Left colon (tissue), 2 donors: ENCODE results near the gene ILKAP. TPM values are rescaled to one million over a fixed set of nuclear protein-coding genes. Genes with fewer than 3 reads are reported as not detected.

ENCODE experiments used
- ATAC-seq: fragments of 200-7000 bp; cut with Tn5 transposase; one replicate; pipeline ENCODE4 v1.9.1; 2020; ENCODE audit warnings: mild to moderate bottlenecking, moderate library complexity
- DNase-seq, 2 donors: peaks; one replicate each; pipeline ENCODE4 v3.0.0-alpha.2; 2020
- intact Hi-C, 2 donors: fragments of 100-400 bp; cut with DNase I in 1 of 2; cut with micrococcal nuclease in 1 of 2; formaldehyde crosslinking; loops; one replicate each; pipeline versions ENCODE4 v1.11.2 to v1.14.0; 2022; cut with DNase I, micrococcal nuclease
- total RNA-seq, 2 donors: library from RNA; stranded (reverse); fragmentation: NEBNext Ultra II Directional; extraction: Animal tissue kit (Norgen Biotek cat#: 25700); gene quantifications; one replicate each; pipeline ENCODE4 v1.2.1, GENCODE V29; 2021
- donor health status: DM: no; HTN: no; CAD: no.
- donor health status: DM: yes; HTN: yes; CAD: no.

The ILKAP gene
- total RNA-seq, 2 donors from 2014 or later: 32.7 to 38.6 TPM

GRCh38 chr2:238131761-238132462, 71.6 kb downstream of the ILKAP start:
- intact Hi-C loops: no loop called here
- ATAC-seq (no peak), DNase-seq (no peak)

DNA sequence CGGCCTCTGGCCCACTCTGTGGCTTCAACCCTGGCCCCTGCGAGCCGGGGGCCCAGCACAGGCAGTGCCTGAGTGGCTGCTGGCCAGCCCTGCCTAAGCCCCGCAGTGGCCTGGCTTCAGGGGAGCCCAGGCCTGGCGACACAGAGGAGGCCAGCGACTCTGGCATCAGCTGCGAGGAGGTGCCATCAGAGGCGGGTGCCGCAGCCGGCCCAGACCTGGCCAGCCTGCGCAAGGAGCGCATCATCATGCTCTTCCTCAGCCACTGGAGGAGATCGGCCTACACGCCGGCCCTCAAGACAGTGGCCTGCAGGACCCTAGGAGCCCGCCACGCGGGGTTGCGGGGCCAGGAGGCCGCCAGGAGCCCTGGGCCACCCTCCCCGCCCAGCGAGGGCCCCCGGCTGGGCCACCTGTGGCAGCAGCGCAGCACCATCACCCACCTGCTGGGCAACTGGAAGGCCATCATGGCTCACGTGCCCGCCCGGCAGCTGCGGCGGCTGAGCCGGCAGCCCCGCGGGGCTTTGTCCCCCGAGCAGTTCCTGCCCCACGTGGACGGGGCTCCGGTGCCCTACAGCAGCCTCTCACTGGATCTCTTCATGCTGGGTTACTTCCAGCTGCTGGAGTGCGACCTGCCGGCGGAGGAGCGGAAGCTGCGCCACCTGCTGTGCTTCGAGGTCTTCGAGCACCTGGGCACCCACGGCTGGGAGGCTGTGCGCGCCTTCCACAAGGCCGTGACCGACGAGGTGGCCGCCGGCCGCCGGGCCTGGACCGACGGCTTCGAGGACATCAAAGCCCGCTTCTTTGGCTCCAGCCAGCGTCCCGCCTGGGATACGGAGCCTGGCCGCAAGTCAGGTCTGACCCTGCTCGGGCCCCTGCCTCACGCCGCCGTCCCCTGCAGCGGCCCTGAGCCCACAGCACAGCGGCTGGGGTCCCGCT, 72.5 kb downstream of the ILKAP start:
- no peak for DNase-seq
- no peak for ATAC-seq
- intact Hi-C loops: no loop called here

DNA sequence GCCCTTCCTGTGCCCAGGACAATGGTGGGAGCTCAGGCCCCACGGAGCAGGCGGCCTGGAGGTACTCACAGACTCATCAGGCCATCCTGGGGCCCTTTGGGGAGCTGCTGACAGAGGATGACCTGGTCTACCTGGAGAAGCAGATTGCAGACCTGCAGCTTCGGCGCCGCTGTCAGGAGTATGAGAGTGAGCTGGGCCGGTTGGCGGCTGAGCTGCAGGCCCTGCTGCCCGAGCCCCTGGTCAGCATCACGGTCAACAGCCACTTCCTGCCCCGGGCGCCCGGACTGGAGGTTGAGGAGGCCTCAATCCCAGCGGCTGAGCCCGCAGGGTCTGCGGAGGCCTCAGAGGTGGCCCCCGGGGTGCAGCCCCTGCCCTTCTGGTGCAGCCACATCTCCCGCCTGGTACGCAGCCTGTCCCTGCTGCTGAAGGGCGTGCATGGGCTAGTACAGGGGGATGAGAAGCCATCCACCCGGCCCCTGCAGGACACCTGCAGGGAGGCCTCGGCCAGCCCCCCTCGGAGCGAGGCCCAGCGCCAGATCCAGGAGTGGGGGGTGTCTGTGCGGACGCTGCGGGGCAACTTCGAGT, 73.3 kb downstream of the ILKAP start:
- ATAC-seq: no peak
- DNase-seq: no peak
- intact Hi-C loops: no loop called here

DNA sequence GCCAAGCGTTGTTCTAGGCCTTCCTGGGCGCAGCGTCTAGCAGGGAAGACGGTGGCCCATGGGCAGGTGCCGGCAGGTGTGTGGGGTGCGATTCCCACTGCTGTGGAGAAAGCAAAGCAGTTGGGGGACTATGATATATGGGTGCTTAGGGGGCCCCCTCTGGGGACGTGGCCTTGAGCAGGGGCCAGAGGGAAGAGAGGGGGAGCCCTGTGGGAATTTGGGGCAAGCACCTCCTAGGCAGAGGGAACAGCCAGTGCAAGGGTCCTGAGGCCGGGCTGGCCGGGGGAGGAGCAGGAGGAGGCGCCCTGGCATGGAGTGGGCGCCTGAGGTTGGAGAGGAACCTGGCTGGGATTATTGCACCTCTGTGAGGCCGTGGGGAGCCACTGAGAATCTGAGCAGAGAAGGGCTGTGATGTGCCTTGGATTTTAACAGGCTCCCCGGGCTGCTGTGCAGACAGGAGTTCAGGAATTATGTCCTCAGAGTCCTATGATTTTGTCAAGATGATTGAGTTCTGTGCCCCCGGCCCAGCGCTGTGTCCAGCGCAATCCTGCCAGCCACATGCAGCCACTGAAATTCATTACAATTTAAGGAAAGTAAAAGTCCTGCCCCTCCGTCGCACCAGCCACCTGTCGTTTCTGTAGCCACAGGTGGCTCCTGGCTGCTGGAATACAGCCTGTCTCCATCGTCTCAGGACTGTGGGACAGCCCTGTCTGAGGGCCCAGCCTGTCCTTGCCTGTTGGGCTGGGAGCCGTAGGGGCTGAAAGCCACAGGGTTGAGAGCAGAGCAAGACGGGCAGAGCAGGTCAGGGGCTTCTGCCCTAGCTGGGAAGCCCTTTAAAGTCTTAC, 74.1 kb downstream of the ILKAP start:
- ATAC-seq (no peak), DNase-seq (no peak)
- intact Hi-C loops: no loop called here

DNA sequence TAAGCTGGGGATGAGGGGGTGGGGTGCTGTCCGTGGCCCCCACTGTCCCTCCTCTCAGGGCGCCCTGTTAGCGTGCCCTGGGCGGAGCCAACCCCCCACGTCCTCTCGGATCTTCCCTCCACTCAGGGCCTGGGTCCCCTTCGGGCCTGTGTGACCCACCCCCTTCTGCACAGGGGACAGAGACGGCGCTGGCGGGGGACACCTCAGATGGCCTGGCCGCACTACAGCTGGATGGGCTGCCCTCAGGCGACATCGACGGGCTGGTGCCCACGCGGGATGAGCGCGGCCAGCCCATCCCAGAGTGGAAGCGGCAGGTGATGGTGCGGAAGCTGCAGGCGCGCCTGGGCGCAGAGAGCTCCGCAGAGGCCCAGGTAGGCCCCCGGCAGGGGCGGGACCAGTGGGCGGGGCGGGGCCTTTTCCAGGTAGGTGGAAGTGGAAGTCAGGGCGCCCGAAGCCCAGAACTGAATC, 74.9 kb downstream of the ILKAP start:
- intact Hi-C loops: no loop called here
- DNase-seq: no peak

GRCh38 chr2:238128061-238128440, 75.4 kb downstream of the ILKAP start:
- ATAC-seq (no peak), DNase-seq (no peak)
- intact Hi-C loops: no loop called here

More for the DNA sequence above, 74.9 kb downstream of the ILKAP start:
- ATAC-seq: no peak

- ATAC-seq: peak; percentile 38
- intact Hi-C loops: no loop called here
- no peak for DNase-seq
Observed at GRCh38 chr2:238127165-238128060, 76.1 kb downstream of the ILKAP start.

DNA sequence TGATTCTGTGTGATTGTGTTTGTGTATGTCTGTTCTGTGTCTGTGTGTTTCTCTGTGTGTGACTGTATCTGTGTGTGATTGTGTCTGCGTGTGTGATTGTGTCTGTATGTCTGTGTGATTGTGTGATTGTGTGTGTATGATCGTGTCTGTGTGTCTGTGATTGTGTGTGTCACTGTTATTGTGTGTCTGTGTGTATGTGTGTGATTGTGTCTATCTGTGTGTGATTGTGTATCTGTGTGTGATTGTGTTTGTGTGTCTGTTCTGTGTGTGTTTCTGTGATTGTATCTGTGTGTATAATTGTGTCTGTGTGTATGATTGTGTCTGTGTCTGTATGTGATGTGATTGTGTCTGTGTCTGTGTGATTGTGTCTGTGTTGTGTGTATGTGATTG, 76.7 kb downstream of the ILKAP start:
- DNase-seq (no peak), ATAC-seq (no peak)
- intact Hi-C loops: no loop called here

DNA sequence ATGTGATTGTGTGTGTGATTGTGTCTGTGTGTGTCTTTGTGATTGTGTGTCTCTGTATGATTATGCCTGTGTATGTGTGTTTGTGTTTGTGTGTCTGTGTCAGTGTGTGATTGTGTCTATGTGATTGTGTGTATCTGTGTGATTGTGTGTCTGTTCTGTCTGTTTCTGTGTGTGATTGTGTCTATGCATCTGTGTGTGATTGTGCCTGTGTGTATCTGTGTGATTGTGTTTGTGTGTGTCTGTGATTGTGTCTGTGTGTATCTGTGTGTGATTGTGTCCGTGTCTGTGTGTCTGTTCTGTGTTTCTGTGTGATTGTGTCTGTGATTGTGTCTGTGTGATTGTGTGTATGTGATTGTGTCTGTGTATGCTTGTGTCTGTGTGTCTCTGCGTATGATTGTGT, 77.2 kb downstream of the ILKAP start:
- intact Hi-C loops: no loop called here
- ATAC-seq (no peak), DNase-seq (no peak)

- intact Hi-C loops: no loop called here
Observed at GRCh38 chr2:238125127-238125885, 78.2 kb downstream of the ILKAP start.

DNA sequence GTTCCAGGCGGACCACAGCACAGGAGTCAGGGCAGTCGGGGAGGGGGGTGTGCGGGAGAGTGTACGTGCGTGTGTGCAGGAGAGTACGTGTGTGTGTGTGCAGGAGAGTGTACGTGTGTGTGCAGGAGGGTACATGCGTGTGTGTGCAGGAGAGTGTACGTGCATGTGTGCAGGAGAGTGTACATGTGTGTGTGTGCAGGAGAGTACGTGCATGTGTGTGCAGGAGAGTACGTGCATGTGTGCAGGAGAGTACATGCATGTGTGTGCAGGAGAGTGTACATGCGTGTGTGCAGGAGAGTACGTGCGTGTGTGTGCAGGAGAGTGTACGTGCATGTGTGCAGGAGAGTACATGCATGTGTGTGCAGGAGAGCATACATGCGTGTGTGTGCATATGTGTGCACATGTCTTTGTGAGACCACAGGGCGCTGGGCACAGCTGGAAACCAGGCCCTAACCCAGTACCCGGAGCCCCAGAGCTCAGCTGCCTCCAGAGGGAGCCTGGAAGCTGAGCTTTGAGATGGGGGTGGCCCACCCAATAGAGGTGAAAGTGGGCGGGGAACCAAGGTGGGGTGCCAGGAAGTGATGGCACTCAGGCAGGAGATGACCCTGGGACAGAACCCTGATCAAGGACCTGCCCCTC, 78.9 kb downstream of the ILKAP start:
- ATAC-seq (no peak), DNase-seq (no peak)
- intact Hi-C loops: no loop called here

More at GRCh38 chr2:238125127-238125885, 78.2 kb downstream of the ILKAP start:
- ATAC-seq (no peak), DNase-seq (no peak)

- ATAC-seq (no peak), DNase-seq (no peak)
Observed at GRCh38 chr2:238123991-238124470, 79.5 kb downstream of the ILKAP start.

GRCh38 chr2:238123218-238123971, 80.1 kb downstream of the ILKAP start:
- ATAC-seq (no peak), DNase-seq (no peak)
- intact Hi-C loops: no loop called here

More at GRCh38 chr2:238123991-238124470, 79.5 kb downstream of the ILKAP start:
- intact Hi-C loops: no loop called here

DNA sequence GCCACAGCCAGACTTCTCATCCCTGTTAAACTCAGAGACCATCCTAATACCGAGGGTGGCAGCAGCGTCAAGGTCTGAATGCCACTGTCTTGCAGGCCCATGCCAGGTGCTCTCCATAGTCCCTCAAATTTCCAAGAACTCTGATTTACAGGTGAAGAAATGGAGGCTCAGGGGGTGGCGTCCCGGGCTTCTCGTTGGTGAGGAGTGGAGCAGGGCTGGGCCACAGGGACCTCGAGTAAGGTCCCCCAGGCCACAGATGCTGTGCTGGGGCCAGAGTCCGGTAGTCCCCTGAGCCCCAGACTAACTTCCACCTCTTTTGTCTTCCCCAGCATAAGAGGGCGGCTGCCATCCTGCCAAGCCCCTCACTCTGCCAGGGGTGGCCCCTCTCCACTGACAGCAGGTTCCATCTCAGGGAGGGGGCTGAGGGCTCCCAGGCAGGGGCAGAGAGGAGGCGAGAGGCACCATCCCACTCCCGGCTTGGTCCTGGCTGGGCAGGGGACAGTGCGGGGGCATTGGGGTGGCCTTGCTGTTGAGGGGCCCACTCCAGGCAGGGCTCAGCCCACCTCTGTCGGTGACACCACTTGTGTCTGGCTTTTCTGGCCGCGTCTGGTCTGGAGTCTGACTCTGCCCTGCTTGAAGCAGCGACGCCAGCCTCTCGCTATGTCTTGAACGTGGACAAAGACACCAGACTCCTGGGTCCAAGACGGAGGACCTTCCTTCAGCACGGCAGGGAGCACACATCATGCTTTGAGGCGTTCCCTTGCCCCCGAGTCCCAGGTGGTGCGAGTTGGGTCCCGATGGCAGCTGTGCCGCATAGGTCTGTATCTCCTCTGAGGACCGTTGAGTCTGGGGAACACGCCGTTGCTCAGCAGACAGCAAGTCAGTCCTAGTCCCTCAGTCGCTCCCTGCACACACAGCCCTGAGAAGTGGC, 80.9 kb downstream of the ILKAP start:
- intact Hi-C loops: no loop called here
- no peak for DNase-seq
- ATAC-seq: no peak
